ENCODE data around the gene OFD1.

DNA sequence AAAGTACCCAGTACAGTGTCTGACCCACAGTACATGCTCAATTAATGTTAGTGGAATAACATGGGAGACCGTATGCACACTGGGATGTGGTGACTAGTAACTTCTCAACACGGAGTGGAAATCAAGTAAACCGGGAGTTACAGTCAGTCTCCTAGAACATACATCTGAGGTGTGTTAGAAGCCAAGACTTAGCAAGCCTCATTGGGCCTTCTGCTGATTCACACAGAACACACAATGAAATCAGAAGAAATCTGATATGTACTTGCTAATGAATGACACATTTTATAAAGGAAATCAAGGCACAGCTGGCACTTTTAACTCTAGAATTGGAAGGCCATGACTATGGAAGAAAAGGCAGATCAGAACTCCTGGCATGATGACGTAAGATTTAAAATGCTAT, 13.2 kb upstream of the OFD1 start:
- TF ChIP-seq CTCF (IDR thresholded peaks at IDR 0.05) (no peak), POLR2A (IDR thresholded peaks at IDR 0.05) (no peak), EP300 (IDR thresholded peaks at IDR 0.05) (no peak)
